ENCODE measurements around the gene R3HDM4. TPM values are rescaled to one million over a fixed set of nuclear protein-coding genes. Genes with fewer than 3 reads are reported as not detected.

R3HDM4 gene
- total and polyA plus RNA-seq, 4 donors: 31.6 to 139 (median 77.7) TPM

DNA sequence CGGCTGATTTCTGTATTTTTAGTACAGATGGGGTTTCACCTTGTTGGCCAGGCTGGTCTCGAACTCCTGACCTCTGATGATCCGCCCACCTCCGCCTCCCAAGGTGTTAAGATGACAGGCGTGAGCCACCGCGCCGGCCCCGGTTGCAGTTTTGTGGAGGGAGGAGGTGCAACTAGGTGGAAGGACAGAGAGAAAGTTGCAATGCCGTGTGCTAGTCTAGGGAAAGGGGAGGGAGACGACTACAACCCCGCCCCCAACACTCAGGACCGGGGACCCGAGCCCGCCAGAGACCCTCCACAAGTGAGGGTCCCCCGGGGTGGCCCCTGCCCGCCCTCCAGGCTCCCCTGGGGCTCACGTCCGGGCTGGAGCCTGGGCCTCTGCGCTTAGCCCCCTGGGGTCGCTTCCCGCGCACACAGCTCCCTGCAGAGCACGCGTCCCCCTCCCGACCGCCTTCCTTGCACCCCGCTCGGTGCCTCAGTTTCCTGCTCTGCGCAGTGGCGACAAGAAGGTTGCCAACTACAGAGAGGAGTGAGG, 11.6 kb upstream of the R3HDM4 start:
- H3K4me1 ChIP-seq (ENCODE audit: control insufficient read depth in 5 of 5, insufficient read depth in 5 of 5, low read length in 5 of 5): peaks cover 0 to 15% (median 0%) of the 10 kb centered on the region in 5 donors
- no peak overlapping the region for H3K27ac ChIP-seq (ENCODE audit: low read depth in 1 of 2, low read length in 1 of 2)
- H3K27me3 ChIP-seq (ENCODE audit: control insufficient read depth in 3 of 3, insufficient read depth in 3 of 3, low read length in 2 of 3): peaks cover 0 to 11% (median 11%) of the 10 kb centered on the region in 3 donors
- H3K4me3 ChIP-seq: peak overlapping the region; percentile 75
- DNase-seq (no peak), ATAC-seq (ENCODE audit: insufficient read depth, low FRiP score) (no peak)
- TF ChIP-seq, protein P1, sequence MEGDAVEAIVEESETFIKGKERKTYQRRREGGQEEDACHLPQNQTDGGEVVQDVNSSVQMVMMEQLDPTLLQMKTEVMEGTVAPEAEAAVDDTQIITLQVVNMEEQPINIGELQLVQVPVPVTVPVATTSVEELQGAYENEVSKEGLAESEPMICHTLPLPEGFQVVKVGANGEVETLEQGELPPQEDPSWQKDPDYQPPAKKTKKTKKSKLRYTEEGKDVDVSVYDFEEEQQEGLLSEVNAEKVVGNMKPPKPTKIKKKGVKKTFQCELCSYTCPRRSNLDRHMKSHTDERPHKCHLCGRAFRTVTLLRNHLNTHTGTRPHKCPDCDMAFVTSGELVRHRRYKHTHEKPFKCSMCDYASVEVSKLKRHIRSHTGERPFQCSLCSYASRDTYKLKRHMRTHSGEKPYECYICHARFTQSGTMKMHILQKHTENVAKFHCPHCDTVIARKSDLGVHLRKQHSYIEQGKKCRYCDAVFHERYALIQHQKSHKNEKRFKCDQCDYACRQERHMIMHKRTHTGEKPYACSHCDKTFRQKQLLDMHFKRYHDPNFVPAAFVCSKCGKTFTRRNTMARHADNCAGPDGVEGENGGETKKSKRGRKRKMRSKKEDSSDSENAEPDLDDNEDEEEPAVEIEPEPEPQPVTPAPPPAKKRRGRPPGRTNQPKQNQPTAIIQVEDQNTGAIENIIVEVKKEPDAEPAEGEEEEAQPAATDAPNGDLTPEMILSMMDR (IDR thresholded peaks at IDR 0.05; ENCODE audit: control extremely low read depth, extremely low read depth): no peak
- H3K9ac ChIP-seq (ENCODE audit: insufficient read depth in 1 of 2, low read length in 2 of 2): no peak overlapping the region
- H3K9me3 ChIP-seq (ENCODE audit: control insufficient read depth in 4 of 4, insufficient read depth in 3 of 4, low read length in 3 of 4): no peaks in the 10 kb centered on the region
- peaks cover 0 to 6% (median 2%) of the 10 kb centered on the region in 4 donors for H3K36me3 ChIP-seq (ENCODE audit: control insufficient read depth in 4 of 4, insufficient read depth in 4 of 4, low read length in 4 of 4)
- 7 to 13% methylated on average over 31 of the region's 31 CpGs for WGBS, 2 donors

DNA sequence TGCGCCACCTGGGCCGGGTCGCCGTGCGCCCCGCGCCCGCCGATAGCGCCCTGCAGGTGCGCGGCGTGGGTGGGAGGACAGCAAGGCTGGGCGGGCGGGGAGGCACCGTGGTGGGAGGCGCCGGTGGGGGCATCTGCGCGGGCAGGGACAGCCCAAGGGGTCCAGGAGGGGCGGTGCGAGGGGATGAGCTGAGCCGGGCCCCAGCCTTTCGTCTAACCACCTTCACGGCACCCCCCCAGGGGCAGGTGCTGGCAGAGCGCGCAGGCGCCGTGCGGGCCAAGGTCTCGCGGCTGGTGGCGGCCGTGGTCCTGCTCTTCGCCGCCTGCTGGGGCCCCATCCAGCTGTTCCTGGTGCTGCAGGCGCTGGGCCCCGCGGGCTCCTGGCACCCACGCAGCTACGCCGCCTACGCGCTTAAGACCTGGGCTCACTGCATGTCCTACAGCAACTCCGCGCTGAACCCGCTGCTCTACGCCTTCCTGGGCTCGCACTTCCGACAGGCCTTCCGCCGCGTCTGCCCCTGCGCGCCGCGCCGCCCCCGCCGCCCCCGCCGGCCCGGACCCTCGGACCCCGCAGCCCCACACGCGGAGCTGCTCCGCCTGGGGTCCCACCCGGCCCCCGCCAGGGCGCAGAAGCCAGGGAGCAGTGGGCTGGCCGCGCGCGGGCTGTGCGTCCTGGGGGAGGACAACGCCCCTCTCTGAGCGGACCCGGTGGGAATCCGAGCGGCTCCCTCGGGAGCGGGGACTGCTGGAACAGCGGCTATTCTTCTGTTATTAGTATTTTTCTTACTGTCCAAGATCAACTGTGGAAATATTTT, 7.2 kb upstream of the R3HDM4 start:
- Histone ChIP-seq H3K27me3 (ENCODE audit: control insufficient read depth in 3 of 3, insufficient read depth in 3 of 3, low read length in 2 of 3) (peaks cover 6 to 27% (median 23%) of the 10 kb centered on the region in 3 donors), H3K36me3 (ENCODE audit: control insufficient read depth in 4 of 4, insufficient read depth in 4 of 4, low read length in 4 of 4) (no peaks in the 10 kb centered on the region), H3K9me3 (ENCODE audit: control insufficient read depth in 4 of 4, insufficient read depth in 3 of 4, low read length in 3 of 4) (no peaks in the 10 kb centered on the region), H3K4me3 (no peak overlapping the region), H3K9ac (ENCODE audit: insufficient read depth in 1 of 2, low read length in 2 of 2) (no peak overlapping the region), H3K4me1 (ENCODE audit: control insufficient read depth in 5 of 5, insufficient read depth in 5 of 5, low read length in 5 of 5) (peaks cover 0 to 17% (median 0%) of the 10 kb centered on the region in 5 donors), H3K27ac (ENCODE audit: low read depth in 1 of 2, low read length in 1 of 2) (no peak overlapping the region)
- 2 to 3% methylated on average over 78 to 84 of the region's 84 CpGs for WGBS, 2 donors
- ATAC-seq (ENCODE audit: insufficient read depth, low FRiP score) (no peak), DNase-seq (no peak)
- TF ChIP-seq, protein P1 (IDR thresholded peaks at IDR 0.05; ENCODE audit: control extremely low read depth, extremely low read depth): no peak

DNA sequence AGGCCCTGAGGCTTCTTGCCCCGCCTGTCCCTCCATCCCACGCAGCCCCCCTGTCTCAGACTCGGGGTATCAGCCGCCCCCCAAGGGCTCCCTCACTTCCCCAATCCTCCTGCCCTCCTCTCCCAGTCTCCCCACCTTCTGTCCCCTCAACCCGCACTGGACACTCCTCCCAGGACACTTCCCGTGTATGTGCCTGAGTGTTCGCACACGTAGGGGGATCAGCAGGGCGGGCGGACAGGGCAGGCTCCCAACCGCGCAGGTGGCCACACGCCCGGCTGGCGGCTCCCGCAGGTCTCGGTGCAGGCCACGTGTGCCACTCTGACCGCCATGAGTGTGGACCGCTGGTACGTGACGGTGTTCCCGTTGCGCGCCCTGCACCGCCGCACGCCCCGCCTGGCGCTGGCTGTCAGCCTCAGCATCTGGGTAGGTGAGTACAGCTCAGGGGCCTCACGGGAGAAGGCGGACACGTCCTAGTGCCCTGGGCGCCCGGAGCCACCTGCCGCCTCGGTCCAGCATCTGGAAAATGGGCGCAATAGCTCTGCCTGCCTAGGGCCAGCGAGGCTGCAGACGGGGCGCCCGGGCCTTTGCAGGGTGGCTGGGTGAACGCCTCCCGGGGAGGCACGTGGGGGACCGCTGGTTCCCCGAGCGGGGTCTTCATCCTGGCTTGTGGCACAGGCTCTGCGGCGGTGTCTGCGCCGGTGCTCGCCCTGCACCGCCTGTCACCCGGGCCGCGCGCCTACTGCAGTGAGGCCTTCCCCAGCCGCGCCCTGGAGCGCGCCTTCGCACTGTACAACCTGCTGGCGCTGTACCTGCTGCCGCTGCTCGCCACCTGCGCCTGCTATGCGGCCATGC, 6.4 kb upstream of the R3HDM4 start:
- Histone ChIP-seq H3K9me3 (ENCODE audit: control insufficient read depth in 4 of 4, insufficient read depth in 3 of 4, low read length in 3 of 4) (no peaks in the 10 kb centered on the region), H3K4me1 (ENCODE audit: control insufficient read depth in 5 of 5, insufficient read depth in 5 of 5, low read length in 5 of 5) (peaks cover 0 to 10% (median 0%) of the 10 kb centered on the region in 5 donors), H3K36me3 (ENCODE audit: control insufficient read depth in 4 of 4, insufficient read depth in 4 of 4, low read length in 4 of 4) (no peaks in the 10 kb centered on the region), H3K4me3 (no peak overlapping the region), H3K9ac (ENCODE audit: insufficient read depth in 1 of 2, low read length in 2 of 2) (no peak overlapping the region), H3K27me3 (ENCODE audit: control insufficient read depth in 3 of 3, insufficient read depth in 3 of 3, low read length in 2 of 3) (peaks cover 6 to 27% (median 23%) of the 10 kb centered on the region in 3 donors), H3K27ac (ENCODE audit: low read depth in 1 of 2, low read length in 1 of 2) (no peak overlapping the region)
- TF ChIP-seq, protein P1 (IDR thresholded peaks at IDR 0.05; ENCODE audit: control extremely low read depth, extremely low read depth): no peak
- no peak for DNase-seq
- no peak for ATAC-seq (ENCODE audit: insufficient read depth, low FRiP score)
- WGBS, 2 donors: 3 to 4% methylated on average over 57 to 68 of the region's 68 CpGs
